Measurements from ENCODE around the gene PTGER2. TPM values are rescaled to one million over a fixed set of nuclear protein-coding genes. Genes with fewer than 3 reads are reported as not detected.

Gene PTGER2
- total RNA-seq, 1 donor from 2014 or later = 1.6 TPM

DNA sequence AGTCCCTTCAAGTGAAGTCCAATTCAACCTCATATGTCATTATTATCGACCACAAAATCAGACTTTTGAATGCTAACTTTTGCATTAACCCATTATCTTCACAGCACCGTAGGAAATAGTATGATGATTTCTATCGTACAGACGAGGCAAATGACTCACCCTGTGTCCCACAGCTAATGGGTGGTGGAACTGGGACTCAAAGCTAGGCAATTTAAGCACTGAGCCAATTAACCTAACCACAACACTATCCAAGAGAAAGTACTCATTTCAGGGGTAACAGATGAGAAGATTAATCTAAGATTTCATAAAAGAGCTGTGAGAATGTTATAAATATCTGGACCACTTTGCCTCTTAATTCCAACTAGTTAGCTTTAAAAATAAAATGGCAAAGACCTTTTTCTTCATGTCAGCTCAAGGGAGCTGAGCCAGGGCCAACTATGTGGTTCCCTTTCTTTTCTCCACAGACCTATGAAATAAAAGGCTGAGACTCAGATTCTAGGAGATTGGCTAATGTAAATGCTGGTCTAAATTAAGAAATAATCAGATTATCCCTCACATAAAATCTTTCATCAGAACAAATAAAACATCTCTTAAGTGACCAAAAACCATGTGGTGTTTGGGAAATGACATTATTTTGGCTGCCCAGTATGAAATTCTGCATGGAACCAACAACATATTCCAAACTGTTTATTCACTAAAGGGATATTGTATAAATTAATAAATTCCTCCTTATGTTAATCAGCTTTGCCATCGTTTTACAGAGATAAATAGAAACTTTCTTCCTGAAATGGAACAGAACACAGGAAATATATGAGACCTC lies 4.9 kb downstream of the PTGER2 start:
- Histone ChIP-seq H3K36me3 (ENCODE audit: control insufficient read depth in 3 of 3, insufficient read depth in 3 of 3, low read length in 3 of 3) (no peaks in the 10 kb centered on the region), H3K9ac (ENCODE audit: low read depth in 1 of 3, low read length in 3 of 3) (no peak overlapping the region), H3K27ac (ENCODE audit: low read depth, low read length) (no peak overlapping the region), H3K4me1 (ENCODE audit: control insufficient read depth in 3 of 3, insufficient read depth in 3 of 3, low read length in 3 of 3) (peaks cover 5 to 11% (median 10%) of the 10 kb centered on the region in 3 donors), H3K9me3 (ENCODE audit: control insufficient read depth in 3 of 3, low read length in 3 of 3) (no peaks in the 10 kb centered on the region), H3K4me3 (ENCODE audit: low read length in 3 of 3) (no peak overlapping the region), H3K27me3 (ENCODE audit: control insufficient read depth in 3 of 3, insufficient read depth in 3 of 3, low read length in 3 of 3) (peaks cover 14 to 22% (median 15%) of the 10 kb centered on the region in 3 donors)

DNA sequence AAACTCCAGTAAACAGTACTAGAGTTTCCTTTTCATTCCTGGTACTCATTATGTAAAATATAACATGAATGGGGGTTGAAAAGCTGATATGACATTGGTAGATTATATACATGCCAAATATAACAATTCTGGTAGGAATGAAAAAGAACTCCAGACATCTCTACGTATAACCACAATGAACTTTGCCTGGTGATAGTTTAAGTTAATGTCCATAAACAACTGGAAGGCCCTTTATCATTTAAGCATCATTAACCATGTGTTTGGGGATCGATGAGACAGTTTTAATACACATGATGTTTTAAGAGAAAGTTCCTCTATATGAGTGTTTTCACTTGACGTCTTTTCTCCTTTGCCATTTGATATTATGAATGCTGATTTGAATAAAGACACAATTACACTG lies 5.8 kb downstream of the PTGER2 start:
- H3K27ac ChIP-seq (ENCODE audit: low read depth, low read length) = no peak overlapping the region
- H3K27me3 ChIP-seq (ENCODE audit: control insufficient read depth in 3 of 3, insufficient read depth in 3 of 3, low read length in 3 of 3) = peaks cover 8 to 14% (median 8%) of the 10 kb centered on the region in 3 donors
- H3K9me3 ChIP-seq (ENCODE audit: control insufficient read depth in 3 of 3, low read length in 3 of 3) = no peaks in the 10 kb centered on the region
- peaks cover 0 to 4% (median 2%) of the 10 kb centered on the region in 3 donors for H3K4me1 ChIP-seq (ENCODE audit: control insufficient read depth in 3 of 3, insufficient read depth in 3 of 3, low read length in 3 of 3)
- no peak overlapping the region for H3K4me3 ChIP-seq (ENCODE audit: low read length in 3 of 3)
- H3K9ac ChIP-seq (ENCODE audit: low read depth in 1 of 3, low read length in 3 of 3) = no peak overlapping the region
- H3K36me3 ChIP-seq (ENCODE audit: control insufficient read depth in 3 of 3, insufficient read depth in 3 of 3, low read length in 3 of 3) = no peaks in the 10 kb centered on the region

DNA sequence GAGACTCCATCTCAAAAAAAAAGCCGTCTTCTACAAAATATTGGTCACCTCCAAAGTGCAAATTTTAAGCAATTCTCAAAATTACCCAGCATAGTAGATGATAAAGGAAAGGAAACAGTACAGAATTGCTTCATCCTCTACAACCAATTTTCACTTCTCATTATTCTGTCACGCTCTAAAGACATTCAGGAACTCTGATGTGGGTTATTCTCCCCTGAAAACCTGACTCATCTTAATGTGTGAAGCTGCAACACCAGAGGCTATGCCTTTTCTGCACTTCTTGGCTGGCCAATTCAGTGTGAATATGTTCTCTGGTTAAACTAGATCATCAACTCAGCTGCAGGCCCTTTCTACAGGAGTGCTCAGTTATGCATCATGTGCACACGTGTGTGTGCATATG lies 11.0 kb downstream of the PTGER2 start:
- Histone ChIP-seq H3K4me3 (ENCODE audit: low read length in 3 of 3) (no peak overlapping the region), H3K4me1 (ENCODE audit: control insufficient read depth in 3 of 3, insufficient read depth in 3 of 3, low read length in 3 of 3) (no peaks in the 10 kb centered on the region), H3K27ac (ENCODE audit: low read depth, low read length) (no peak overlapping the region), H3K27me3 (ENCODE audit: control insufficient read depth in 3 of 3, insufficient read depth in 3 of 3, low read length in 3 of 3) (no peaks in the 10 kb centered on the region), H3K9me3 (ENCODE audit: control insufficient read depth in 3 of 3, low read length in 3 of 3) (no peaks in the 10 kb centered on the region), H3K36me3 (ENCODE audit: control insufficient read depth in 3 of 3, insufficient read depth in 3 of 3, low read length in 3 of 3) (no peaks in the 10 kb centered on the region), H3K9ac (ENCODE audit: low read depth in 1 of 3, low read length in 3 of 3) (no peak overlapping the region)

DNA sequence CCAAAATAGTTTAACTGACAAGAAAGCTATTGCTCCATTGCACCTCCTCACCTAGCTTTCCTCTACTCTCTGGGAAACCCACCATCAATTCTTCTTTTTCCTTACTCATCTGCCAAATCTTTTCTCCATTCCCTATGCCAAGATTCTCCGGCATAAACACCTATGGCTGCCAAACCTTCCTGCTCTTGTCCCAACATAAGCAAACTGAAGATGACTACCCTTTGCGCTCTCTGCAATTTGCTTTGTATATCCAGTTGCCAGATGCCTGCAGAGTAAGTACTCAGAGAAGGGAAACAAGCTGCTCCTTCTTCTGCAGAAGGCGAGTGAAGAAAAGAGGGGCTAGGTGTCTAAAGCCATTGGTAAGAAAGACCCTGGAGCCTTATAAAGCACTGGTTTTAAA lies 11.5 kb downstream of the PTGER2 start:
- Histone ChIP-seq H3K4me1 (ENCODE audit: control insufficient read depth in 3 of 3, insufficient read depth in 3 of 3, low read length in 3 of 3) (no peaks in the 10 kb centered on the region), H3K27me3 (ENCODE audit: control insufficient read depth in 3 of 3, insufficient read depth in 3 of 3, low read length in 3 of 3) (no peaks in the 10 kb centered on the region), H3K4me3 (ENCODE audit: low read length in 3 of 3) (no peak overlapping the region), H3K27ac (ENCODE audit: low read depth, low read length) (no peak overlapping the region), H3K9me3 (ENCODE audit: control insufficient read depth in 3 of 3, low read length in 3 of 3) (no peaks in the 10 kb centered on the region), H3K9ac (ENCODE audit: low read depth in 1 of 3, low read length in 3 of 3) (no peak overlapping the region), H3K36me3 (ENCODE audit: control insufficient read depth in 3 of 3, insufficient read depth in 3 of 3, low read length in 3 of 3) (no peaks in the 10 kb centered on the region)

DNA sequence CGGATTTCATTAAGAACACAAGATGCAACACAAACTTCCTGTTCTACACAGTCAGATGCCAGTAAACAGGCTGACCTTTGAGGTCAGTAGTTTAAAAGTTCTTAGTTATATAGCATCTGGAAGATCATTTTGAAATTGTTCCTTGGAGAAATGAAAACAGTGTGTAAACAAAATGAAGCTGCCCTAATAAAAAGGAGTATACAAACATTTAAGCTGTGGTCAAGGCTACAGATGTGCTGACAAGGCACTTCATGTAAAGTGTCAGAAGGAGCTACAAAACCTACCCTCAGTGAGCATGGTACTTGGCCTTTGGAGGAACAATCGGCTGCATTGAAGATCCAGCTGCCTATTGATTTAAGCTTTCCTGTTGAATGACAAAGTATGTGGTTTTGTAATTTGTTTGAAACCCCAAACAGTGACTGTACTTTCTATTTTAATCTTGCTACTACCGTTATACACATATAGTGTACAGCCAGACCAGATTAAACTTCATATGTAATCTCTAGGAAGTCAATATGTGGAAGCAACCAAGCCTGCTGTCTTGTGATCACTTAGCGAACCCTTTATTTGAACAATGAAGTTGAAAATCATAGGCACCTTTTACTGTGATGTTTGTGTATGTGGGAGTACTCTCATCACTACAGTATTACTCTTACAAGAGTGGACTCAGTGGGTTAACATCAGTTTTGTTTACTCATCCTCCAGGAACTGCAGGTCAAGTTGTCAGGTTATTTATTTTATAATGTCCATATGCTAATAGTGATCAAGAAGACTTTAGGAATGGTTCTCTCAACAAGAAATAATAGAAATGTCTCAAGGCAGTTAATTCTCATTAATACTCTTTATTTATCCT lies 13.5 kb downstream of the PTGER2 start:
- Histone ChIP-seq H3K4me3 (ENCODE audit: low read length in 3 of 3) (no peak overlapping the region), H3K9ac (ENCODE audit: low read depth in 1 of 3, low read length in 3 of 3) (no peak overlapping the region), H3K27me3 (ENCODE audit: control insufficient read depth in 3 of 3, insufficient read depth in 3 of 3, low read length in 3 of 3) (no peaks in the 10 kb centered on the region), H3K4me1 (ENCODE audit: control insufficient read depth in 3 of 3, insufficient read depth in 3 of 3, low read length in 3 of 3) (no peaks in the 10 kb centered on the region), H3K27ac (ENCODE audit: low read depth, low read length) (no peak overlapping the region), H3K9me3 (ENCODE audit: control insufficient read depth in 3 of 3, low read length in 3 of 3) (no peaks in the 10 kb centered on the region), H3K36me3 (ENCODE audit: control insufficient read depth in 3 of 3, insufficient read depth in 3 of 3, low read length in 3 of 3) (no peaks in the 10 kb centered on the region)

DNA sequence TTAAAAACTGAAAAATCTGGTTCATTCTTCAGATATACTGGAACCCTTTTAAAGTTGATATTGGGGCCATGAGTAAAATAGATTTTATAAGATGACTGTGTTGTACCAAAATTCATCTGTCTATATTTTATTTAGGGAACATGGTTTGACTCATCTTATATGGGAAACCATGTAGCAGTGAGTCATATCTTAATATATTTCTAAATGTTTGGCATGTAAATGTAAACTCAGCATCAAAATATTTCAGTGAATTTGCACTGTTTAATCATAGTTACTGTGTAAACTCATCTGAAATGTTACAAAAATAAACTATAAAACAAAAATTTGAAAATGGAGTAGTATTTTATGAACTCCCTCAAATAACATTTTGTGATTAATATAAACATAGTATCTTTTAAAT lies 14.2 kb downstream of the PTGER2 start:
- H3K27ac ChIP-seq (ENCODE audit: low read depth, low read length) = no peak overlapping the region
- H3K27me3 ChIP-seq (ENCODE audit: control insufficient read depth in 3 of 3, insufficient read depth in 3 of 3, low read length in 3 of 3) = no peaks in the 10 kb centered on the region
- H3K9ac ChIP-seq (ENCODE audit: low read depth in 1 of 3, low read length in 3 of 3) = no peak overlapping the region
- H3K36me3 ChIP-seq (ENCODE audit: control insufficient read depth in 3 of 3, insufficient read depth in 3 of 3, low read length in 3 of 3) = no peaks in the 10 kb centered on the region
- H3K9me3 ChIP-seq (ENCODE audit: control insufficient read depth in 3 of 3, low read length in 3 of 3) = no peaks in the 10 kb centered on the region
- H3K4me1 ChIP-seq (ENCODE audit: control insufficient read depth in 3 of 3, insufficient read depth in 3 of 3, low read length in 3 of 3) = no peaks in the 10 kb centered on the region
- no peak overlapping the region for H3K4me3 ChIP-seq (ENCODE audit: low read length in 3 of 3)

DNA sequence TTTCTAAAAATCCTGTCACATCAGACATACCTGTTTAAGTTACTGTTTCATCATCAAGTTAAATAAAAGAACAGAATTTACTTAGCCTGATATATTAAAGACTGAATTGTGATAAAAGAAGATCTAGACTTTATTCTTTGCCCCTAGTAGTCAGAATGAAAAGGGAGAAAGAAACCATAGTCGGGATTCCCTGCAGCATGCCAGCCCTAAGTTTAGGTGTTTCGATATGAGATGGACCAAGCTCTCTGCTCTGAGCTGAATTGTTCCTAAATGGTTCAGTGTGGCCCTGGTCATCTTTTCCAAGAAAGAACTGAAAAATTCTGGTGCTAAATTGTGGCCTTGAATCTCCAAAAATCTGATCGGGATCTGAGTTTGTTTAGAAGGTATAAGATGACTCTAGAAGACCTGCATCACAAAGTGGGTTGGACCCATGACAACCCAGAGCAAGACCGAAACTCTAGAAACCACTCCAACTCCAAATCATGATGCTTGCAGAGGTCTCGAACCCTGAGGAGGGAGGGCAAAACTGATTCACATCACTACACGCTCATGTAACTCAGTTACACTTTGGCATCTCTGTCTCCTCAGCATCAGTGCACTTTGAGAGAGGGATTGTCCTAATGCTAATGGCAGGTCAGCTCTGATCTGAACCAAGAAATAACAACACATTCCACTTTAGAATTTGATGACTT lies 15.7 kb downstream of the PTGER2 start:
- no peaks in the 10 kb centered on the region for H3K27me3 ChIP-seq (ENCODE audit: control insufficient read depth in 3 of 3, insufficient read depth in 3 of 3, low read length in 3 of 3)
- H3K9ac ChIP-seq (ENCODE audit: low read depth in 1 of 3, low read length in 3 of 3) = no peak overlapping the region
- no peaks in the 10 kb centered on the region for H3K9me3 ChIP-seq (ENCODE audit: control insufficient read depth in 3 of 3, low read length in 3 of 3)
- no peaks in the 10 kb centered on the region for H3K4me1 ChIP-seq (ENCODE audit: control insufficient read depth in 3 of 3, insufficient read depth in 3 of 3, low read length in 3 of 3)
- no peak overlapping the region for H3K4me3 ChIP-seq (ENCODE audit: low read length in 3 of 3)
- no peak overlapping the region for H3K27ac ChIP-seq (ENCODE audit: low read depth, low read length)
- H3K36me3 ChIP-seq (ENCODE audit: control insufficient read depth in 3 of 3, insufficient read depth in 3 of 3, low read length in 3 of 3) = no peaks in the 10 kb centered on the region

DNA sequence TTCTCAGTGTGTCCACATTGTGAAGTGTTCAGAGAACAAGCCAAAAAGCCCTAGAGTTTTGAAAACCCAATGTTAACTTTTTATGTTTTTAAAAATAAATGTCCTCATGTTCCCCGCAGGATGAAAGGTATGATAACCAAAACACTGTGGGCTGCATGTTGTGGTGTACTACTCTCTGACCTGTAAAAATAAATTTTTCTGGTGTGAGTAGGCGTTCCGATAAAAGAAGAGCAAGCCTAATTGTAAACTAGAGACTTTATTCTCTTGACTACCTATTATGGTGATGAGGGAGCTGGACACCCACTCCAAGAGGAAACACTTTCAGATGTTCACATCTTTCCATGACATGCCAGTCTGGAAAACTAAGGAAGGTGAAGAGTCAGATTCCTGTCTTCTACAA lies 18.2 kb downstream of the PTGER2 start:
- Histone ChIP-seq H3K9me3 (ENCODE audit: control insufficient read depth in 3 of 3, low read length in 3 of 3) (no peaks in the 10 kb centered on the region), H3K36me3 (ENCODE audit: control insufficient read depth in 3 of 3, insufficient read depth in 3 of 3, low read length in 3 of 3) (no peaks in the 10 kb centered on the region), H3K27ac (ENCODE audit: low read depth, low read length) (no peak overlapping the region)

DNA sequence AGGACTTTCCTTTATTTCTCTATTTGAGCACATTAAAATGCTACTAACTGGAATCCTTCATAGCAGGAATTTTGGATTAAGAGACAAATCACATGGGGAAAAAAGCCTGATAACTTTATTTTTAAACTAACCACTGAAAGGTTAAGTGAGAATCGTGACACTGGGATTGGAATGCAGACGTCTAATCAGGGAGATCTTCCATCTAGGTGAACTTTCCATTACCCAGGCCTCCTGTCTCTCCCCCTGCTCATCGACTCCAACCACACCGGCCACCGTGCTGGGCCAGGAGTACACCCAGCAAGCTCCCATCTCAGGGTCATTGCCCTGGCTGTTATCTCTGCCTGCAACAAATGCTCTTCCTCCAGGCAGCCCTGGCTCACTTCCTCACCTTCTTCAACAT lies 19.0 kb downstream of the PTGER2 start:
- Histone ChIP-seq H3K4me3 (ENCODE audit: low read length in 3 of 3) (no peak overlapping the region), H3K27me3 (ENCODE audit: control insufficient read depth in 3 of 3, insufficient read depth in 3 of 3, low read length in 3 of 3) (no peaks in the 10 kb centered on the region), H3K27ac (ENCODE audit: low read depth, low read length) (no peak overlapping the region), H3K4me1 (ENCODE audit: control insufficient read depth in 3 of 3, insufficient read depth in 3 of 3, low read length in 3 of 3) (no peaks in the 10 kb centered on the region), H3K9me3 (ENCODE audit: control insufficient read depth in 3 of 3, low read length in 3 of 3) (no peaks in the 10 kb centered on the region), H3K36me3 (ENCODE audit: control insufficient read depth in 3 of 3, insufficient read depth in 3 of 3, low read length in 3 of 3) (no peaks in the 10 kb centered on the region), H3K9ac (ENCODE audit: low read depth in 1 of 3, low read length in 3 of 3) (no peak overlapping the region)

More for the DNA sequence above, 18.2 kb downstream of the PTGER2 start:
- Histone ChIP-seq H3K9ac (ENCODE audit: low read depth in 1 of 3, low read length in 3 of 3) (no peak overlapping the region), H3K27me3 (ENCODE audit: control insufficient read depth in 3 of 3, insufficient read depth in 3 of 3, low read length in 3 of 3) (no peaks in the 10 kb centered on the region), H3K4me1 (ENCODE audit: control insufficient read depth in 3 of 3, insufficient read depth in 3 of 3, low read length in 3 of 3) (no peaks in the 10 kb centered on the region), H3K4me3 (ENCODE audit: low read length in 3 of 3) (no peak overlapping the region)
